GM19452 (cell line): ENCODE results near the gene KANK2.
A peak's percentile ranks its signal among the peaks of the same experiment; 100 is the strongest.
"Not testable (repeated sequence)": the region's sequence is repeated elsewhere in the genome, so short reads cannot be mapped to it uniquely, and the experiment has no call there.

Experiments
- ATAC-seq: cut with Tn5 transposase; IDR thresholded peaks from one replicate; pipeline ENCODE4 v1.9.1; 2021; ENCODE audit not compliant: unreplicated experiment

KANK2 gene

DNA sequence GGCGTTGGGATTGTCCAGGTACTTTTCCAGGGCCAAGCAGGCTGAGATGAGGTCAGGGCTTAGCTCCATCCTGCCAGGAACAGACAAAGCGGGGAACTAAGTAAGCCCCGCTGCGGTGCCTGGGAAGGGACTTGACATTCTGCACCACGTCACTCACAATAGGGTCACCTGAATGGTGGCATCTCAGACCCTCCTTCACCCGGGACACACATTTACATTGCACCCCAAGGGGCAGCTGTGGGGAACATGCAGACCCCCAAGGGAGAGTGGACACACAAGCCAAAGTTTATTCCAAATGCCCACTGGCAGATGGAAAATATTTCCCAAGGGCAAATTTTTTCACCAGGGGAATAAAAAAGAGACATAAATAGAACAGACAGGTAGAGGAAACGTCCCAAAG is 21.4 kb downstream of the KANK2 start:
- no peak for ATAC-seq

- ATAC-seq: no peak
These were observed 23.0 kb downstream of the KANK2 start for GRCh38 chr19:11174336-11174735.

DNA sequence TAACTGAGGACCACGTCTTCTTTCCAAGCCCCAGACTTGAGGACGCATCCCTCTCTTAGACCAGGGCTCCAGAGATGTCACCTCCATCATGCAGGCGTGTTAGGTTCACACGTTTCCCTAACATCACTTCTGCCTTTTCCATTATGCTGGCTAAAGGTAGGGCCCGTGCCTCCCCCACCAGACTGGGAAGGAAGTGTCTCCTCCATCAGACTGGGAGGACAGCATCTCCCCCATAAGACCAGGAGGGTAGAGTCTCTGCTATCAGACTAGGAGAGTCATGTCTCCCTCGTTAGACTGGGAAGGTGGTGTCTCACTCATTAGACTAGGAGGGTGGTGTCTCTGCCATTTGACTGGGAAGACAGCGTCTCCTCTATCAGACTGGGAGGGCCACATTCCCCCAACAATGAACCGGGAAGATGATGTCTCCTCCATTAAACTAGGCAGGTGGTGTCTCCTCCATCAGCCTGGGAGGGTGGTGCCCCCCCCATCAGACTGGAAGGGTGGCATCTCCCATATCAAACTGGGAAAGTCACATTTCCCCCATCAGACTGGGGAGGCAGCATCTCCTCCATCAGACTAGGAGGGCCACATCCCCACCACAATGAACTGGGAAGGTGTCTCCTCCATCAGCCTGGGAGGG is 23.7 kb downstream of the KANK2 start:
- ATAC-seq: no peak

DNA sequence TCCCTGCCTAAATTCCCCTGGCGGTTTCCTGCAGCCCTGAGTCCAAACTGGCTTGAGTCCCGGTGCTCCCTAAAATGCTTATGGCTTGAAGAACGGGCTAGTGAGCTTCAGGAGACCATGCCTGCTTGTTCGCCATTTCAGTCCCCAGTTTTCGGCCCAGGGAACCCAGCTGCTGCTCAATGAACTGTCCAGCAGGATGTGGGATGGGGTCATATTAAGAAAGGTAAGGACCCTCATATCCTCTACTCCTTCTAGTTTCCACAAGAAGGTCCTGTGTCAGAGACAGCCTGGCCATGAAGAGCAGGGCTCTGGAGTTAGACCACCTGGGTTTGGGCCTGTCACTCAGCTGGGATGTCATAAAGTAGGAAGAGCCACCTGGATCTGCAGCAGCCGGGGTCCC is 24.8 kb downstream of the KANK2 start:
- ATAC-seq: no peak

DNA sequence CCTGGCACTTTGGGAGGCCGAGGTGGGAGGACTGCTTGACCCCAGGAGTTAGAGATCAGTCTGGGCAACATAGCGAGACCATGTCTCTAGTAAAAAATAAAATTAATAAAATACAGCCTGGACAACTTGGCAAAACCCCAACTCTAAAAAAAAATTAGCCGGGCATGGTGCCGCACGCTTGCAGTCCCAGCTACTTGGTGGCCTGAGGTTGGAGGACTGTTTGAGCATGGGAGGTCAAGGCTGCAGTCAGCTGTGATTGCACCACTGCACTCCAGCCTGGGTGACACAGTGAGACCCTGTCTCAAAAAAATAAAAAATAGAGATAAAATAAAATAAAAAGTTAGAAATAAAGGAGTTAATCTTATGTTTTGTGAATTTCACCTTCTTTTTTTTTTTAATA is 26.2 kb downstream of the KANK2 start:
- no peak for ATAC-seq

- ATAC-seq: no peak
These were observed 27.3 kb downstream of the KANK2 start for GRCh38 chr19:11169896-11170678.

GRCh38 chr19:11168568-11168967 is 28.8 kb downstream of the KANK2 start:
- ATAC-seq: no peak

- ATAC-seq: no peak
These were observed 30.8 kb downstream of the KANK2 start for GRCh38 chr19:11166281-11167142.

GRCh38 chr19:11165486-11166030 is 31.8 kb downstream of the KANK2 start:
- ATAC-seq: no peak

DNA sequence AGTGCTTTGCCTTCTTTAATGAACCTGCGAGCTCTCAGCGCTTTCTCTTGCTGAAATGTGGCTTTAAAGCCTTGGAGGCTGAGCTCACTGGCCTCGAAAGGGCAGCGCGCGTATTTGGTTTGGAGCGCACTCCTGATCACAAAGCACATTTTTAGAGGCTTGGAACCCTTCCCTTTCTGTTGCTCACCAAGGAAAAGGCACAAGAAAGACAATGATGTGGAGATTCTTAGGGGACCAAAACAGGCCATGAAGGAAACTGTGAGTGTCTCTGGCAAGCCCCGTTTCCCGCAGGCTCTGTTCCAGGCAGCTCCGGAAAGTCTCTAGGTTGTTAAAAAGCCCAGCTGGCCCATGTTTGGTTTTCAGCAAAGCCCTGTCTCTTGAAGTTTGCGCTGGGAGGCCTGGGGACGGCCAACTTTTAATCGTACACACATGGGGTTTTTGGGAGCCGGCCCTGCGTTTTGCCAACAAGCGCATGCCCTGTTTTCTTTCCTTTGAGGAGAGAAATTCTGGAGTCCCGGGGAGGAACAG is 32.4 kb downstream of the KANK2 start:
- no peak for ATAC-seq

- ATAC-seq: no peak
These were observed 33.0 kb downstream of the KANK2 start for GRCh38 chr19:11164296-11164695.

DNA sequence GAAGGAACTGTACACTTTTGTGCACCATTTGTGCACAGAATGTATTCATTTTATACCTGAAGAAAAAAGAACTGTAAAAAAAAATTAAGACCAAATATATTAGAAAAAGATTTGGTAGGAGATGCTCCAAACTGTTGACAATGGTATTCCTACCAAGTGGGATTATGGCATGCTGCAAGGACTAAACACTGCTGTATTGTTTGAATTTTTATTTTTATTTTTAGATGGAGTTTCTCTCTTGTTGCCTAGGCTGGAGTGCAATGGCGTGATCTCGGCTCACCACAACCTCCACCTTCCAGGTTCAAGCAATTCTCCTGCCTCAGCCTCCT is 36.9 kb downstream of the KANK2 start:
- ATAC-seq: not testable (repeated sequence)

- no peak for ATAC-seq
These were observed 37.5 kb downstream of the KANK2 start for GRCh38 chr19:11159598-11160439.

DNA sequence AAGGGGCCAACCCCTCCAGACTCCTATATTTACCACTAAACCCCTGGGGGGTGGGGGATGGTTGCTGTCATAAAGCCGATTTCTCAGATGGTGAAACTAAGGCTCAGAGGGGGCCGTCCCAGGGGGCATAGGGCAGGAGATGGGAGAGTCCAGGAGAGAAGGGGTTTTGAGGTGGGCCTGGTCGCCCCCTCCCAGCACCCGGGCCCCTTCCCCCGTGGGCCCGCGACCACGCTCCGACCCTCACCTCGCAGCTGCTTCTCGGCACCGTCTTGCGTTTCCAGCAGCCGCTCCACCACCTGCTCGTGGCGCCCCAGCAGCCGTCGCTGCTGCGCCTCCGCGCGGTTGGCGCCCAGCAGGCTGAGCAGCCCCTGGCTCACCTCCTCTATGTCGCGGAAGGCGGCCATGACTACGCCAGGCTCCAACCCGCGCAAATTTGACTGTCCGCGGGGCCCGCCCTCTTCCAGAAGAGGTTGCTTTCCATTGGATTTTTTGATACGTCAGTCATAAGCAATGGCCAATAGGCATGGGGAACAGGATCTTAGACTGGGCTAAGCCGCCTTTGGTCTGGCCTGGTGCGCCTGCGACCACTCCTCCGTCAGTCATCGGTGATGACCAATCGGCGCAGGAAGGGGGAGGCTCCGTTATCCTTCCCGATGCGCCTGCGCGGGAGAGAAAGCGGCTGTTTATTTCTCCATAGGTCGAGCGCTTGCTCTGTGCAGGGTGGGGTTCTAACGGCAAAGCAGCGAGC is 41.8 kb downstream of the KANK2 start, which contains the start of gene SPC24:
Gene SPC24 (minus strand): TSS at position 410 of the 748 bp plus-strand sequence. CDS start 6 bp downstream, at position 404.
- peak; percentile 95 for ATAC-seq

GRCh38 chr19:11154683-11155047 is 42.7 kb downstream of the KANK2 start:
- no peak for ATAC-seq

- no peak for ATAC-seq
These were observed 44.9 kb downstream of the KANK2 start for GRCh38 chr19:11152318-11153062.

DNA sequence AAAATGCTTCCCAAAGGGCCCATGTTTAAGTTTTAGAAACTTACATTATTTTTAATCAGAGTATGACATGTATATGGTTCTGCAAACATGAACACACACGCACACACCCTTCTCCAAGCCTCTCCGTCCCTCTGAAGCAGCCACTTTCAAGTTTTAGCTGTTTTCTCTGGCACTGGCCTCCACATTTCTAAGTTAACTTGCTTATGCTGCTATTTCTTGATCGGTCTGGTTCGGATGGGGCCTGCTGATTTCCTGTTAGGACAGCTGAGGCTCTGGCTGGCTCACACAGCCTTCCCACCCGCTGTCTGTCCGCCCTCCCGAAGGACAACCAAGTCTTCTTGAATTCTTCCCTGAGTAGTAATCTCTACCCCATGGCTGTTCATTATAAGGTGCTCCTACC is 46.2 kb downstream of the KANK2 start:
- ATAC-seq: no peak

GRCh38 chr19:11148001-11148400 is 49.3 kb downstream of the KANK2 start:
- no peak for ATAC-seq

DNA sequence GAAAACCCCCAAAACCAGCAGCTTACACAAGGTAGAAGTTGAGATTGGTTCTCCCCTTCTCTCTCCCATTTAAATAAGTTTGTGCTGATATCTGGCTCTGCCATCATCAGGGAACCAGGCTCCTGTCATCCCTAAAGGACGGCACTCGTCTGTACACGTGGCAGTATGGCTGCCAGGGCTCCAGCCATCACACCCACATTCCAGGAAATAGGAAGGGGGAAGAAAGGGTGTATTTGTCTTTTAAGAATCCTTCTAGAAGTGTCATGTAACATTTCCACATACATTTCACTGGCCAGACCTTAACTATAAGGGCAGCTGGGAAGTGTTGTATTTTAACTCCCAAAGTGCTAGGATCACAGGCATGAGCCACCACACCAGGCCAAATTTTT is 51.8 kb downstream of the KANK2 start:
- ATAC-seq: no peak
